ENCODE data around the gene KRTAP5-10.
"Not testable (repeated sequence)": the region's sequence is repeated elsewhere in the genome, so short reads cannot be mapped to it uniquely, and the experiment has no call there.

KRTAP5-10 gene

GRCh38 chr11:71539017-71539416 lies 26.3 kb upstream of the KRTAP5-10 start:
- H3K27ac ChIP-seq, result no peak overlapping the region
- TF ChIP-seq CTCF (conservative IDR thresholded peaks at IDR 0.05) (no peak), ZFX (IDR thresholded peaks at IDR 0.05) (no peak)

- H3K27ac ChIP-seq, result not testable (repeated sequence)
These were observed 25.4 kb upstream of the KRTAP5-10 start for GRCh38 chr11:71539971-71540370.

GRCh38 chr11:71540521-71541304 lies 24.6 kb upstream of the KRTAP5-10 start:
- not testable (repeated sequence) for H3K27ac ChIP-seq

- no peak overlapping the region for H3K27ac ChIP-seq
- TF ChIP-seq ZFX (IDR thresholded peaks at IDR 0.05) (no peak), CTCF (conservative IDR thresholded peaks at IDR 0.05) (no peak)
These were observed 23.0 kb upstream of the KRTAP5-10 start for GRCh38 chr11:71542382-71542781.

- H3K27ac ChIP-seq, result no peak overlapping the region
- TF ChIP-seq CTCF (conservative IDR thresholded peaks at IDR 0.05) (no peak), ZFX (IDR thresholded peaks at IDR 0.05) (no peak)
These were observed 22.2 kb upstream of the KRTAP5-10 start for GRCh38 chr11:71542879-71543777.

GRCh38 chr11:71543866-71544265 lies 21.5 kb upstream of the KRTAP5-10 start:
- H3K27ac ChIP-seq, result no peak overlapping the region
- TF ChIP-seq ZFX (IDR thresholded peaks at IDR 0.05) (no peak), CTCF (conservative IDR thresholded peaks at IDR 0.05) (no peak)

- TF ChIP-seq ZFX (IDR thresholded peaks at IDR 0.05), result no peak
- TF ChIP-seq CTCF (conservative IDR thresholded peaks at IDR 0.05), result no peak
- H3K27ac ChIP-seq, result no peak overlapping the region
These were observed 20.7 kb upstream of the KRTAP5-10 start for GRCh38 chr11:71544525-71545214.

GRCh38 chr11:71545405-71545966 lies 19.9 kb upstream of the KRTAP5-10 start:
- H3K27ac ChIP-seq, result no peak overlapping the region

More at GRCh38 chr11:71545405-71545966, 19.9 kb upstream of the KRTAP5-10 start:
- TF ChIP-seq ZFX (IDR thresholded peaks at IDR 0.05), result no peak
- no peak for TF ChIP-seq CTCF (conservative IDR thresholded peaks at IDR 0.05)

Data from C4-2B (cell line).